H1 (cell line): ENCODE measurements around the gene GNS. TPM values are rescaled to one million over a fixed set of nuclear protein-coding genes. Genes with fewer than 3 reads are reported as not detected.
A peak's percentile ranks its signal among the peaks of the same experiment; 100 is the strongest.

Source experiments
- EGR1 ChIP-seq: IDR thresholded peaks from 2 replicates; pipeline ENCODE4 v1.6.1; 2011; ENCODE audit warnings: low read depth, low read length, borderline replicate concordance
- EZH2 ChIP-seq: fragments of 200-600 bp; sonication (generic); IDR thresholded peaks from 2 replicates; pipeline ENCODE4 v1.7.1; 2012; ENCODE audit warnings: low read depth, mild to moderate bottlenecking, moderate library complexity, low read length, inconsistent platforms; ENCODE audit not compliant: severe bottlenecking
- HDAC2 ChIP-seq, 2 experiments: fragments of 300-600 bp in 1 of 2; sonication (generic) in 1 of 2; IDR thresholded peaks; 2 replicates each; pipeline ENCODE4 v1.6.1; 2011 to 2012; ENCODE audit warnings: low read depth in 2 of 2, low read length in 2 of 2, mild to moderate bottlenecking in 2 of 2, moderate library complexity in 2 of 2, borderline replicate concordance in 1 of 2, inconsistent platforms in 1 of 2
- HDAC6 ChIP-seq: IDR thresholded peaks from one replicate; pipeline ENCODE4 v1.7.1; 2012; ENCODE audit warnings: low read depth, mild to moderate bottlenecking, inconsistent platforms, low read length, moderate library complexity
- KDM4A ChIP-seq: IDR thresholded peaks from one replicate; pipeline ENCODE4 v1.7.1; 2012; ENCODE audit warnings: low read depth, mild to moderate bottlenecking, moderate library complexity, low read length, inconsistent platforms; ENCODE audit not compliant: severe bottlenecking
- KDM5A ChIP-seq: fragments of 200-600 bp; IDR thresholded peaks from 2 replicates; pipeline ENCODE4 v1.7.1; 2012; ENCODE audit warnings: mild to moderate bottlenecking, low read length, inconsistent platforms, mixed read lengths
- PHF8 ChIP-seq: fragments of 200-600 bp; sonication (generic); conservative IDR thresholded peaks from 2 replicates; pipeline ENCODE4 v1.7.1; 2012; ENCODE audit warnings: low read depth, mild to moderate bottlenecking, inconsistent platforms, low read length, moderate library complexity
- POLR2AphosphoS5 ChIP-seq: IDR thresholded peaks from 2 replicates; pipeline ENCODE4 v1.6.1; 2011; ENCODE audit warnings: low read depth, low read length
- SIN3A ChIP-seq, 2 experiments: IDR thresholded peaks in 1 of 2; conservative IDR thresholded peaks in 1 of 2; 2 replicates each; pipeline ENCODE4 v1.6.1; 2011 to 2012; ENCODE audit warnings: low read length in 2 of 2, improper control_type of control experiment in 1 of 2, low read depth in 1 of 2, mild to moderate bottlenecking in 1 of 2
- SP1 ChIP-seq: IDR thresholded peaks from 2 replicates; pipeline ENCODE4 v1.6.1; 2011; ENCODE audit warnings: low read depth, low read length
- SUZ12 ChIP-seq: fragments of 200-600 bp; sonication (generic); IDR thresholded peaks from 2 replicates; pipeline ENCODE4 v1.6.1; 2012; ENCODE audit warnings: mild to moderate bottlenecking, inconsistent platforms, low read length, moderate library complexity, mixed read lengths
- polyA plus RNA-seq, 7 experiments: library from polyadenylated mRNA; depleted of rRNA in 3 of 7; stranded (reverse) in 5 of 7; unstranded in 2 of 7; fragments of >200 nt in 5 of 7; fragments of 200-250 nt in 2 of 7; gene quantifications; 1 replicate in 5 of 7; 2 replicates in 1 of 7; 4 replicates in 1 of 7; pipeline versions ENCODE4 v1.2.1 to v1.2.3, GENCODE V29; 2011 to 2013; ENCODE audit warnings: missing spikeins in 2 of 7, mixed read lengths in 2 of 7
- total RNA-seq: library from RNA; stranded (reverse); fragmentation: NEBNext Ultra II Directional; extraction: Animal tissue kit (Norgen Biotek cat#: 25700); gene quantifications from 2 replicates; pipeline ENCODE4 v1.2.1, GENCODE V29; 2021
- TF ChIP-seq, protein P1 (sequence below): IDR thresholded peaks from 2 replicates; pipeline ENCODE4 v1.6.1; 2012; ENCODE audit warnings: low read length, inconsistent platforms
- TF ChIP-seq, protein P2 (sequence below): IDR thresholded peaks from 2 replicates; pipeline ENCODE4 v1.6.1; 2012; ENCODE audit warnings: inconsistent platforms
- TF ChIP-seq, protein P3 (sequence below), 3 experiments: IDR thresholded peaks; 1 replicate in 2 of 3; 2 replicates in 1 of 3; pipeline versions ENCODE4 v1.5.1 to v1.6.1; 2011; ENCODE audit warnings: low read length in 3 of 3, mild to moderate bottlenecking in 3 of 3, inconsistent platforms in 2 of 3, low read depth in 1 of 3, moderate library complexity in 1 of 3; ENCODE audit not compliant: insufficient read depth in 1 of 3; ENCODE audit errors: control extremely low read depth in 1 of 3
- TF ChIP-seq, protein P4 (sequence below): IDR thresholded peaks from 2 replicates; pipeline ENCODE4 v1.6.1; 2011; ENCODE audit warnings: low read length, improper control_type of control experiment

GNS gene
- total and polyA plus RNA-seq, 2 of the 8 experiments (the other 6 are each of a cell fraction or from before 2014, with no cell fraction given), result 16.0 to 28.5 TPM

DNA sequence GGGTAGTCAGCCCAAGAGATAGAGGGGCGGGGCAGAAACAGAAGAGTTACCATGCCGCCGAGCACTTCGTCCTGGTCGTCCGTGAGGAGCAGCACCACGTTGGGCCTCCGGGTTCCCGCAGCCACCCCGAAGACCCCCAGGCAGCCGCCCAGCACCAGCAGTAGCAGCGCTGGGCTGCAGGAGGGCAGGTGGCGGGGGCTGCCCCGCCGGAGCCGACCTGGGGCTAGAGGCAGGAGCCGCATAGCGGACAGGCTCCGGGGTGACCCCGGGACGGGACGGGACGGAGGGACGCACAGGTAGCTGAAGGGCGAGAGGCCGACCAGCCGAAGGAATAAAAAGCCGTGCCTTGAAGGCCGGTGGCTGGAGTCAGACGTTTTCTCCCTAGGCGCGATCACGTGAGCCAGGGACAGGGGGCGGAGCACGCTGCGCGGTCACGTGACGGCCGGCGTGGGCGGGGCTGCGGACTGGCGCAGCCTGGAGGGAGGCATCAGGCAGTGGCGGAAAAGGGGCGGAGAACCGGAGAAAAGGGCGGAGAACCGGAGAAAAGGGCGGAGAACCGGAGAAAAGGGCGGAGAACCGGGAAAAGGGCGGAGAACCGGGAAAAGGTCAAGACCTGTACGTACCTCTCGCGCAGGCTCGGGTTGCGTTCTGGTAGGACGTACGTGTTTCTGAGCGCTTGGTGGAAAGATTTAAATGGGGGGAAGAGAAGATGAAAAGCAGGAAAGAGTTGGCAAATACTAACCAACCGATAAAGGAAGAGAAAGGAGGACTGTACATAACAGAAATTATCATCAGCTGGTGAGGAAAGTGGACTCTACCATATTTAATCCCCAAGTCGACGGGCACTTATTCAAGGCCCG, at the start of gene GNS (continued):
- TF ChIP-seq, protein P1, sequence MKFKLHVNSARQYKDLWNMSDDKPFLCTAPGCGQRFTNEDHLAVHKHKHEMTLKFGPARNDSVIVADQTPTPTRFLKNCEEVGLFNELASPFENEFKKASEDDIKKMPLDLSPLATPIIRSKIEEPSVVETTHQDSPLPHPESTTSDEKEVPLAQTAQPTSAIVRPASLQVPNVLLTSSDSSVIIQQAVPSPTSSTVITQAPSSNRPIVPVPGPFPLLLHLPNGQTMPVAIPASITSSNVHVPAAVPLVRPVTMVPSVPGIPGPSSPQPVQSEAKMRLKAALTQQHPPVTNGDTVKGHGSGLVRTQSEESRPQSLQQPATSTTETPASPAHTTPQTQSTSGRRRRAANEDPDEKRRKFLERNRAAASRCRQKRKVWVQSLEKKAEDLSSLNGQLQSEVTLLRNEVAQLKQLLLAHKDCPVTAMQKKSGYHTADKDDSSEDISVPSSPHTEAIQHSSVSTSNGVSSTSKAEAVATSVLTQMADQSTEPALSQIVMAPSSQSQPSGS, result no peak
- TF ChIP-seq, protein P2, sequence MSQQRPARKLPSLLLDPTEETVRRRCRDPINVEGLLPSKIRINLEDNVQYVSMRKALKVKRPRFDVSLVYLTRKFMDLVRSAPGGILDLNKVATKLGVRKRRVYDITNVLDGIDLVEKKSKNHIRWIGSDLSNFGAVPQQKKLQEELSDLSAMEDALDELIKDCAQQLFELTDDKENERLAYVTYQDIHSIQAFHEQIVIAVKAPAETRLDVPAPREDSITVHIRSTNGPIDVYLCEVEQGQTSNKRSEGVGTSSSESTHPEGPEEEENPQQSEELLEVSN, result no peak
- TF ChIP-seq KDM4A (peak; percentile 82), SP1 (peak; percentile 27; the same call in 1 of the 2 replicates), KDM5A (peak; percentile 47; the same call in 1 of the 2 replicates), SIN3A (conservative IDR thresholded peaks at IDR 0.05 in 1 of 2, IDR thresholded peaks at IDR 0.05 in 1 of 2; ENCODE audit: low read depth in 1 of 2, low read length in 2 of 2) (peak; percentile 83 to 84; a peak in 3 of 4 replicates), EZH2 (no peak), HDAC6 (no peak), POLR2AphosphoS5 (0 out of 2 replicates have a peak, but pooled peaks have one; percentile 61), SUZ12 (no peak), EGR1 (peak; percentile 91; the same call in 1 of the 2 replicates), PHF8 (peak; percentile 82), HDAC2 (IDR thresholded peaks at IDR 0.05; ENCODE audit: borderline replicate concordance in 1 of 2, low read depth in 2 of 2, low read length in 2 of 2) (peak in 1 of 2 experiments; percentile 61; a peak in 1 of 4 replicates)
- TF ChIP-seq, protein P3, sequence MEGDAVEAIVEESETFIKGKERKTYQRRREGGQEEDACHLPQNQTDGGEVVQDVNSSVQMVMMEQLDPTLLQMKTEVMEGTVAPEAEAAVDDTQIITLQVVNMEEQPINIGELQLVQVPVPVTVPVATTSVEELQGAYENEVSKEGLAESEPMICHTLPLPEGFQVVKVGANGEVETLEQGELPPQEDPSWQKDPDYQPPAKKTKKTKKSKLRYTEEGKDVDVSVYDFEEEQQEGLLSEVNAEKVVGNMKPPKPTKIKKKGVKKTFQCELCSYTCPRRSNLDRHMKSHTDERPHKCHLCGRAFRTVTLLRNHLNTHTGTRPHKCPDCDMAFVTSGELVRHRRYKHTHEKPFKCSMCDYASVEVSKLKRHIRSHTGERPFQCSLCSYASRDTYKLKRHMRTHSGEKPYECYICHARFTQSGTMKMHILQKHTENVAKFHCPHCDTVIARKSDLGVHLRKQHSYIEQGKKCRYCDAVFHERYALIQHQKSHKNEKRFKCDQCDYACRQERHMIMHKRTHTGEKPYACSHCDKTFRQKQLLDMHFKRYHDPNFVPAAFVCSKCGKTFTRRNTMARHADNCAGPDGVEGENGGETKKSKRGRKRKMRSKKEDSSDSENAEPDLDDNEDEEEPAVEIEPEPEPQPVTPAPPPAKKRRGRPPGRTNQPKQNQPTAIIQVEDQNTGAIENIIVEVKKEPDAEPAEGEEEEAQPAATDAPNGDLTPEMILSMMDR (IDR thresholded peaks at IDR 0.05; ENCODE audit: control extremely low read depth in 1 of 3, insufficient read depth in 1 of 3, low read depth in 1 of 3, low read length in 3 of 3), result no peak
- TF ChIP-seq, protein P4, sequence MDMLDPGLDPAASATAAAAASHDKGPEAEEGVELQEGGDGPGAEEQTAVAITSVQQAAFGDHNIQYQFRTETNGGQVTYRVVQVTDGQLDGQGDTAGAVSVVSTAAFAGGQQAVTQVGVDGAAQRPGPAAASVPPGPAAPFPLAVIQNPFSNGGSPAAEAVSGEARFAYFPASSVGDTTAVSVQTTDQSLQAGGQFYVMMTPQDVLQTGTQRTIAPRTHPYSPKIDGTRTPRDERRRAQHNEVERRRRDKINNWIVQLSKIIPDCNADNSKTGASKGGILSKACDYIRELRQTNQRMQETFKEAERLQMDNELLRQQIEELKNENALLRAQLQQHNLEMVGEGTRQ, result peak; percentile 99
